Astrocyte (in vitro differentiated cells and primary cell): ENCODE results near the gene LAMA3. TPM values are rescaled to one million over a fixed set of nuclear protein-coding genes. Genes with fewer than 3 reads are reported as not detected.

Experiments used
- DNase-seq: peaks from one replicate; pipeline ENCODE4 v3.0.0-alpha.2; 2010; ENCODE audit warnings: low read depth
- FAIRE-seq: peaks from 2 replicates; lab custom pipeline; 2011; peaks lifted over from hg19 to GRCh38; lab: Jason Lieb, UNC
- H2AFZ ChIP-seq: 2 replicates; pipeline ENCODE4 v1.6.0; 2012; ENCODE audit warnings: low read depth, low read length, inconsistent platforms
- H3K27ac ChIP-seq: 2 replicates; pipeline ENCODE4 v1.5.1; 2011; ENCODE audit warnings: low read depth, low read length, inconsistent platforms
- H3K27me3 ChIP-seq: 2 replicates; pipeline ENCODE4 v1.6.0; 2011; ENCODE audit warnings: low read length, inconsistent platforms; ENCODE audit not compliant: insufficient read depth
- H3K36me3 ChIP-seq: 2 replicates; pipeline ENCODE4 v1.5.1; 2011; ENCODE audit warnings: low read length, inconsistent platforms; ENCODE audit not compliant: insufficient read depth
- H3K4me1 ChIP-seq: 2 replicates; pipeline ENCODE4 v1.5.1; 2011; ENCODE audit warnings: low read length, inconsistent platforms; ENCODE audit not compliant: insufficient read depth
- H3K4me2 ChIP-seq: 2 replicates; pipeline ENCODE4 v1.6.0; 2012; ENCODE audit warnings: low read length, inconsistent platforms
- H3K4me3 ChIP-seq: 2 replicates; pipeline ENCODE4 v1.5.1; 2011; ENCODE audit warnings: low read depth, mild to moderate bottlenecking, low read length, inconsistent platforms; ENCODE audit not compliant: insufficient read depth
- H3K79me2 ChIP-seq: 2 replicates; pipeline ENCODE4 v1.6.0; 2012; ENCODE audit warnings: mild to moderate bottlenecking, low read length, inconsistent platforms; ENCODE audit not compliant: insufficient read depth
- H3K9ac ChIP-seq: 2 replicates; pipeline ENCODE4 v1.6.0; 2012; ENCODE audit warnings: mild to moderate bottlenecking, low read length, inconsistent platforms
- H3K9me3 ChIP-seq: 2 replicates; pipeline ENCODE4 v1.5.1; 2012; ENCODE audit warnings: low read depth, mild to moderate bottlenecking, low read length, inconsistent platforms; ENCODE audit not compliant: insufficient read depth
- H4K20me1 ChIP-seq: 2 replicates; pipeline ENCODE4 v1.6.0; 2012; ENCODE audit warnings: low read length, inconsistent platforms; ENCODE audit not compliant: insufficient read depth
- H3K27ac Mint-ChIP-seq: one replicate; pipeline ENCODE4 v1.8.0; 2021; ENCODE audit warnings: mild to moderate bottlenecking, mixed read lengths; ENCODE audit not compliant: unreplicated experiment
- H3K27me3 Mint-ChIP-seq: one replicate; pipeline ENCODE4 v1.8.0; 2021; ENCODE audit warnings: low read depth, mixed read lengths; ENCODE audit not compliant: unreplicated experiment
- H3K36me3 Mint-ChIP-seq: one replicate; pipeline ENCODE4 v1.8.0; 2021; ENCODE audit warnings: low read depth, mixed read lengths; ENCODE audit not compliant: unreplicated experiment
- H3K4me1 Mint-ChIP-seq: one replicate; pipeline ENCODE4 v1.8.0; 2021; ENCODE audit warnings: low read depth, mixed read lengths; ENCODE audit not compliant: unreplicated experiment
- H3K4me3 Mint-ChIP-seq: one replicate; pipeline ENCODE4 v1.8.0; 2021; ENCODE audit warnings: mild to moderate bottlenecking, moderate library complexity, mixed read lengths; ENCODE audit not compliant: unreplicated experiment
- H3K9me3 Mint-ChIP-seq: one replicate; pipeline ENCODE4 v1.8.0; 2021; ENCODE audit warnings: mild to moderate bottlenecking, mixed read lengths; ENCODE audit not compliant: unreplicated experiment
- CTCF ChIP-seq: IDR thresholded peaks from 2 replicates; pipeline ENCODE4 v1.5.1; 2011; ENCODE audit warnings: low read depth, mild to moderate bottlenecking, inconsistent platforms, low read length, moderate library complexity; ENCODE audit not compliant: insufficient read depth
- EZH2 ChIP-seq: IDR thresholded peaks from 2 replicates; pipeline ENCODE4 v1.6.1; 2012; ENCODE audit warnings: mild to moderate bottlenecking, low read length, inconsistent platforms; ENCODE audit not compliant: insufficient read depth
- total RNA-seq: library from RNA; stranded (reverse); gene quantifications from 2 replicates; pipeline ENCODE4 v1.2.1, GENCODE V29; 2021

The LAMA3 gene
- total RNA-seq, 1 donor from 2014 or later = 0.86 TPM

DNA sequence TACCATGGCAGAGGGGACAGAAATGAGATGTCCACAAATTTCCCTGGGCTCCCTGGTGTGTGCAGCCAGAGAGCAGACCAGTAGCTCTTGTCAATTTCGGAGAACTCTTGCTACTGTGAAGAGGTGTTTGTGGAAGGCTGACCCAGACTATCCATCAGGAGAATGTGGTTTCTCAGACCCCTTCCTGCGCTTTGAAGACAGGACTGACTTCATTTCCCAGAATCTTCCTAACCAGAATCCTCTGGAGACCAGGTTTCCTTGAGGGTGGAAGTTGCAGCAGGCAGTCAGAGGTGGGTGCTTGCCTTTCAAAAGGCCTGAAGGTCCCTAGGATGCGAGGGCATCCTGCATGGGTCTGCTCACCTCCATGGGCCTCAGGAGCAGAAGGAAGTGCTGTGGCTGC is 121.9 kb downstream of the LAMA3 start:
- Histone ChIP-seq H3K9me3 (no peaks in the 10 kb centered on the region), H3K79me2 (no peaks in the 10 kb centered on the region), H3K4me1 (no peaks in the 10 kb centered on the region), H2AFZ (no peak overlapping the region), H3K4me3 (no peak overlapping the region), H4K20me1 (no peaks in the 10 kb centered on the region), H3K9ac (no peak overlapping the region), H3K4me2 (no peak overlapping the region), H3K36me3 (no peaks in the 10 kb centered on the region), H3K27me3 (peaks cover 15% of the 10 kb centered on the region), H3K27ac (no peak overlapping the region)
- peaks cover 9% of the 10 kb centered on the region for H3K27me3 Mint-ChIP-seq
- FAIRE-seq (no peak), DNase-seq (no peak)
- peaks cover 1% of the 10 kb centered on the region for H3K4me1 Mint-ChIP-seq
- H3K9me3 Mint-ChIP-seq = peaks cover 3% of the 10 kb centered on the region
- no peak for TF ChIP-seq EZH2
- no peak for TF ChIP-seq CTCF
- H3K36me3 Mint-ChIP-seq = no peaks in the 10 kb centered on the region
- no peak overlapping the region for H3K4me3 Mint-ChIP-seq
- peak overlapping the region; percentile 85 for H3K27ac Mint-ChIP-seq

GRCh38 chr18:23812546-23813440 is 123.5 kb downstream of the LAMA3 start:
- no peaks in the 10 kb centered on the region for H3K4me1 ChIP-seq
- H3K79me2 ChIP-seq = no peaks in the 10 kb centered on the region
- H3K4me1 Mint-ChIP-seq = peaks cover 1% of the 10 kb centered on the region
- no peak for DNase-seq
- H3K36me3 Mint-ChIP-seq = no peaks in the 10 kb centered on the region
- no peak overlapping the region for H2AFZ ChIP-seq
- H3K27ac ChIP-seq = no peak overlapping the region
- H3K9me3 ChIP-seq = no peaks in the 10 kb centered on the region
- peaks cover 17% of the 10 kb centered on the region for H3K27me3 ChIP-seq
- H3K9ac ChIP-seq = no peak overlapping the region
- H3K4me3 ChIP-seq = no peak overlapping the region
- TF ChIP-seq CTCF = peak; percentile 54
- no peak for TF ChIP-seq EZH2
- peaks cover 18% of the 10 kb centered on the region for H3K27me3 Mint-ChIP-seq
- no peaks in the 10 kb centered on the region for H3K9me3 Mint-ChIP-seq
- no peaks in the 10 kb centered on the region for H3K36me3 ChIP-seq
- H3K27ac Mint-ChIP-seq = no peak overlapping the region
- H3K4me2 ChIP-seq = no peak overlapping the region
- H4K20me1 ChIP-seq = no peaks in the 10 kb centered on the region
- FAIRE-seq = peak; percentile 66
- no peak overlapping the region for H3K4me3 Mint-ChIP-seq

GRCh38 chr18:23814991-23815614 is 125.8 kb downstream of the LAMA3 start:
- Histone ChIP-seq H4K20me1 (no peaks in the 10 kb centered on the region), H3K4me1 (no peaks in the 10 kb centered on the region), H3K9ac (no peak overlapping the region), H3K27me3 (peaks cover 13% of the 10 kb centered on the region), H2AFZ (no peak overlapping the region), H3K4me3 (no peak overlapping the region), H3K4me2 (no peak overlapping the region), H3K79me2 (no peaks in the 10 kb centered on the region), H3K9me3 (no peaks in the 10 kb centered on the region), H3K36me3 (no peaks in the 10 kb centered on the region), H3K27ac (no peak overlapping the region)
- H3K27ac Mint-ChIP-seq = no peak overlapping the region
- no peak for FAIRE-seq
- no peaks in the 10 kb centered on the region for H3K36me3 Mint-ChIP-seq
- no peak for DNase-seq
- H3K4me3 Mint-ChIP-seq = no peak overlapping the region
- peaks cover 10% of the 10 kb centered on the region for H3K27me3 Mint-ChIP-seq
- H3K9me3 Mint-ChIP-seq = no peaks in the 10 kb centered on the region
- peaks cover 1% of the 10 kb centered on the region for H3K4me1 Mint-ChIP-seq
- TF ChIP-seq EZH2 = no peak
- no peak for TF ChIP-seq CTCF
